ENCODE data around the gene PLEKHM1.
"Not testable (repeated sequence)": the region's sequence is repeated elsewhere in the genome, so short reads cannot be mapped to it uniquely, and the experiment has no call there.

PLEKHM1 gene

GRCh38 chr17:45443371-45444260 is 46.9 kb downstream of the PLEKHM1 start:
- DNase-seq (ENCODE audit: extremely low read depth in 1 of 2, low read depth in 1 of 2) = not testable (repeated sequence)

GRCh38 chr17:45441526-45442310 is 48.8 kb downstream of the PLEKHM1 start:
- no peak for DNase-seq (ENCODE audit: extremely low read depth in 1 of 2, low read depth in 1 of 2)

GRCh38 chr17:45440839-45441515 is 49.5 kb downstream of the PLEKHM1 start:
- peak in 1 of 2 donors; percentile 25 for DNase-seq (ENCODE audit: extremely low read depth in 1 of 2, low read depth in 1 of 2)

GRCh38 chr17:45440161-45440778 is 50.3 kb downstream of the PLEKHM1 start:
- DNase-seq (ENCODE audit: extremely low read depth in 1 of 2, low read depth in 1 of 2) = no peak

GRCh38 chr17:45438931-45439610 is 51.5 kb downstream of the PLEKHM1 start:
- DNase-seq (ENCODE audit: extremely low read depth in 1 of 2, low read depth in 1 of 2) = no peak

- DNase-seq (ENCODE audit: extremely low read depth in 1 of 2, low read depth in 1 of 2) = no peak
These were observed 52.8 kb downstream of the PLEKHM1 start for GRCh38 chr17:45437465-45438283.

GRCh38 chr17:45436625-45437464 is 53.7 kb downstream of the PLEKHM1 start:
- no peak for DNase-seq (ENCODE audit: extremely low read depth in 1 of 2, low read depth in 1 of 2)

- no peak for DNase-seq (ENCODE audit: extremely low read depth in 1 of 2, low read depth in 1 of 2)
These were observed 54.4 kb downstream of the PLEKHM1 start for GRCh38 chr17:45436161-45436560.

- no peak for DNase-seq (ENCODE audit: extremely low read depth in 1 of 2, low read depth in 1 of 2)
These were observed 55.0 kb downstream of the PLEKHM1 start for GRCh38 chr17:45435481-45435880.

GRCh38 chr17:45433159-45433535 is 57.4 kb downstream of the PLEKHM1 start:
- DNase-seq (ENCODE audit: extremely low read depth in 1 of 2, low read depth in 1 of 2) = no peak

- DNase-seq (ENCODE audit: extremely low read depth in 1 of 2, low read depth in 1 of 2) = no peak
These were observed 57.9 kb downstream of the PLEKHM1 start, which contains the start of gene ARHGAP27 for GRCh38 chr17:45432405-45433158. Gene ARHGAP27, minus strand, starts transcription at chr17:45432870. Its CDS starts 2,591 bp downstream, at chr17:45430279.

GRCh38 chr17:45431531-45432404 is 58.8 kb downstream of the PLEKHM1 start:
- peak; percentile 64 to 79 for DNase-seq (ENCODE audit: extremely low read depth in 1 of 2, low read depth in 1 of 2)

GRCh38 chr17:45430738-45431530 is 59.6 kb downstream of the PLEKHM1 start:
- no peak for DNase-seq (ENCODE audit: extremely low read depth in 1 of 2, low read depth in 1 of 2)

GRCh38 chr17:45430006-45430737 is 60.3 kb downstream of the PLEKHM1 start:
- no peak for DNase-seq (ENCODE audit: extremely low read depth in 1 of 2, low read depth in 1 of 2)

- no peak for DNase-seq (ENCODE audit: extremely low read depth in 1 of 2, low read depth in 1 of 2)
These were observed 61.0 kb downstream of the PLEKHM1 start for GRCh38 chr17:45429339-45430005.
